Measurements from ENCODE around the gene TMEM125.

TMEM125 gene

DNA sequence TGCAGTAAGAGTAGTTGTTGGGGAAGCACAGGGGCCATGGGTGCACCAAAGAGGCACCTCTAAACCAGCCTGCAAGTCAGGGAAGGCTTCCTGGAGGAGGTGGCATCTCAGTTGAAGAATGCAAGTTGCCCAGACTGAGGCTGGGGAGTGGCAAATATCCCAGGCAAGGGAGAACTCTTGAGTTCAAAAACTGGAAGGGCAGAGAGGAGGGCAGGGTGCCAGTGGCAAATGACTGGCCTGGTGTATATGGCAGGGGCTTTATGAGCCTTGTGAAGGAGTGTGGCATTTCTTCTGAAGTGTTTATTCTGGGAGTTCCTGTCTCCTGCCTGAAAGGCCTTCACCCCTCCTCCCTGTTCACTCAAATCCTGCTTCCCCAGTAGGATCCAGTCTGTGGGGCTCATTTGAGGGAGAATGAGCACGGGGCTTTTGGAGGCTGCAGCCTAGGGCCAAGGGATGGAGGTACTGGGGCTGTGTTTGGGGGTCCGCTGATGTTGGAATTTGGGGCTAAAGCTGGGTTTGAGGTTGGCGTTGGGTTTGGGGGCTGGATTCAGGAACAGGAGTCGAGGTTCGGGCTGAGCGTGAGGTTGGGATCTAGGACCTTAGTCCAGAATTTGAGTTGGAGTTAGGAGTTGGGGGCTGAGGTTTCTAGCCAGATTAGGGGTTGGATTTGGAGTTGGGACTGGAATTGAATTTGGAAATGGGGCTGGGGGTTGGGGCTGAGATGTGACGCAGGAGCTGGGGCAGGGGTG lies at the start of gene TMEM125:
Gene TMEM125, plus strand, starts transcription at position 357 of the 749 bp plus-strand sequence. CDS start 2,740 bp downstream, outside the sequence.
- no peaks in the 10 kb centered on the region for H3K27me3 ChIP-seq
- H4K20me1 ChIP-seq = no peaks in the 10 kb centered on the region
- H3K9ac ChIP-seq = no peak within 1 kb of the TSS
- H3K36me3 ChIP-seq = no peaks in the 10 kb centered on the region
- H3K4me1 ChIP-seq = peaks cover 14% of the 10 kb centered on the region
- H3K4me2 ChIP-seq = no peak within 1 kb of the TSS
- H3K4me3 ChIP-seq = no peak within 1 kb of the TSS
- no peak for TF ChIP-seq Cebpa-rat (IDR thresholded peaks at IDR 0.05)
- H3K9me3 ChIP-seq = peaks cover 5% of the 10 kb centered on the region
- no peak within 1 kb of the TSS for H3K27ac ChIP-seq

DNA sequence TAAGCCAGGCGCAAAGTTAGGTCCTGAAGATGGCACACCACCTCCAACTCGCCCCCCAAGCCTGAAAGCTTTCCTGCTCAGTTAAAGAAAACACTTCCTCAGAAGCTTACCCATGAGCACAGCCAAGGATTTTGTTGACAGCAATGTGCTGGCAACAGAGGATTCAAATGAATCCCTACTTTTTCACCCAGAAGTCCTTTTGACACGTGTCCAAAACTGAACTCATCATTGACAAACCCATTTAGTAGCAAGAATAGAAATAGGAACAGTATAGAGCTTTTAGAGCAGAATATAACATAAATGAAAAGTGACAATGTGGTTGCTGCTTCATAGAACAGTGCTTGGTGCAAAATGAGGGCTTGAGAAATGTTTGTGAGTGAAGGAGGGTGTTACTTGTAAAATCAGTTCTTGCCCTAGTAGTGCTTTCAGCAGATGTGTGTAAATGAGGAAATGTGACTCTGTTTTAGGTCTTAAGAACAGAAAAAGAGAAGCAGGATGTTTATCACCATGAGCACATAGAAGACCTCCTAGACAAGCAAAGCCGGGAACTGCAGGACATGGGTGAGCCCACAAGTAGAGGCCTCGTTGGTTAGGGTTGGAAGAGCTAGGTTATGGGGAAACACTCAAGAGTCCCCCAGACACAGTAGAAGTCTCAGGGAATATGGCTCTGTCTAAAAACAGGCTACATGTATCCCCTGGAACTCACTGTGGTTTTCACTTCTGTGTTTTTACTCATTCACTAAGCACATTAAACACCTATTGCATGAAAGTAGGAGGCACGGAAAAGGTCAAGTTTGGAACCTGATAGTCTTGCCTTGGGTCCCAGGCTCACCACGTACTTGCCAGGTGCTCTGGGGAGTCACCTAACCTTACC lies 48.6 kb upstream of the TMEM125 start:
- Histone ChIP-seq H3K27ac (no peak overlapping the region), H3K36me3 (no peaks in the 10 kb centered on the region), H3K4me2 (no peak overlapping the region), H4K20me1 (no peaks in the 10 kb centered on the region), H3K4me3 (no peak overlapping the region), H3K9ac (no peak overlapping the region), H3K27me3 (no peaks in the 10 kb centered on the region), H3K9me3 (no peaks in the 10 kb centered on the region), H3K4me1 (no peaks in the 10 kb centered on the region)
- TF ChIP-seq Cebpa-rat (IDR thresholded peaks at IDR 0.05) = no peak

DNA sequence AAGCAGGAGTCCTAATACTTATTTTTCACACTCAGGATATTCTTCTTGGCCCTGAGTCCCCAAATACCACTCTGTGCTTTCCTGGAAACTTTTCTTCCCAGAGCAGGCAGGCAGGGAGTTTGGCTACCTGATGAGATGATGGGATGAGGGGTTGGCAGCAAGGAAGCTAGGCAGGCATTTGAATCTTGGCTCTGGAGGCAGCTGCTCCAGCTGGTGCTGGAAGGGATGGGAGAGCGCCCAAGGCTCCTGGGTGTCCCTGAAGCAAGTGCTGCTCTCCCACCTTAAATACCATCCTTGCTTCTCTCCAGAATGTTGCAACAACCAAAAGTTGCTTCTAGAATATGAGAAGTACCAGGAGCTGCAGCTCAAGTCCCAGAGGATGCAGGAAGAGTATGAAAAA lies 48.0 kb upstream of the TMEM125 start:
- TF ChIP-seq Cebpa-rat (IDR thresholded peaks at IDR 0.05) = no peak
- no peak overlapping the region for H3K27ac ChIP-seq
- no peak overlapping the region for H3K4me2 ChIP-seq
- H3K4me3 ChIP-seq = no peak overlapping the region
- H4K20me1 ChIP-seq = no peaks in the 10 kb centered on the region
- no peaks in the 10 kb centered on the region for H3K27me3 ChIP-seq
- H3K4me1 ChIP-seq = no peaks in the 10 kb centered on the region
- H3K36me3 ChIP-seq = no peaks in the 10 kb centered on the region
- H3K9ac ChIP-seq = no peak overlapping the region
- H3K9me3 ChIP-seq = no peaks in the 10 kb centered on the region

DNA sequence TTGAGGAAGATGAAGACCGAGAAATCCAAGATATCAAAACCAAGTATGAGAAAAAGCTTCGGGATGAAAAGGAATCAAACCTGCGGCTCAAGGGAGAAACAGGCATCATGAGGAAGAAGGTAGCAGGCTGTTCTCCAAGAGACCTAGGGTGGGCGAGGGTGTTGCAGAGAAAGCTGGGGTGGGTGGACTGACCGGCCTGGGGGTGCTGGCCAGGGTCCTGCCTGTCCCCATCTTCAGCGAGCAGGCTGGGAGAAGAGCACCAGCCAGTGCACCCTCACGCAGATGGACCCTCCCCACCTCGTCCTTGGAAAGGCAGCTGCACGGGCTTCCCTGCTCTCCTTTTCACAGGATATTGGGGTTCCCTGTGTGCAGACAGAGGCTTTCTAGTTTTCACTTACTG lies 46.9 kb upstream of the TMEM125 start:
- no peak for TF ChIP-seq Cebpa-rat (IDR thresholded peaks at IDR 0.05)
- H3K4me2 ChIP-seq = no peak overlapping the region
- H3K36me3 ChIP-seq = no peaks in the 10 kb centered on the region
- H3K27me3 ChIP-seq = no peaks in the 10 kb centered on the region
- no peaks in the 10 kb centered on the region for H3K9me3 ChIP-seq
- H3K27ac ChIP-seq = no peak overlapping the region
- no peak overlapping the region for H3K4me3 ChIP-seq
- H3K9ac ChIP-seq = no peak overlapping the region
- H4K20me1 ChIP-seq = no peaks in the 10 kb centered on the region
- H3K4me1 ChIP-seq = no peaks in the 10 kb centered on the region

DNA sequence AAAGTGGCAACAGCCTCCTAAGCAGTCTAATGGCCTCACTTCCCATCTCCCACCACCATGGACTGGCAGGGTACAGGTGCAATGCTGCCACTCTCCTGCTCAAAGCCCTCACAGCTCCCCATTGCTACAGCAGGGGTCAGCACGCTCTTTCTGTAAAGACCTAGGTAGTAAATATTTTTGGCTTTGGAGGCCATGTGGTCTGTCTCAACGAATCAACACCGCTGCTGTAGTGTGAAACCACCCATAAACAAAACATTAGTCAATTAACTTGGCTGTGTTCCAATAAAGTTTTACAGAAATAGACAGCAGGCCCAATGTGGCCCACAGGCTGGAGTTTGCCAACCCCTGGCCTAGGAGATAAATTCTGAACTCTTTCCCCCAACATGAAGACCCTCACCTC lies 44.6 kb upstream of the TMEM125 start:
- Histone ChIP-seq H3K9me3 (no peaks in the 10 kb centered on the region), H3K36me3 (no peaks in the 10 kb centered on the region), H3K27me3 (no peaks in the 10 kb centered on the region), H3K27ac (no peak overlapping the region), H3K9ac (no peak overlapping the region), H4K20me1 (no peaks in the 10 kb centered on the region), H3K4me3 (no peak overlapping the region), H3K4me2 (no peak overlapping the region), H3K4me1 (no peaks in the 10 kb centered on the region)
- TF ChIP-seq Cebpa-rat (IDR thresholded peaks at IDR 0.05) = no peak

DNA sequence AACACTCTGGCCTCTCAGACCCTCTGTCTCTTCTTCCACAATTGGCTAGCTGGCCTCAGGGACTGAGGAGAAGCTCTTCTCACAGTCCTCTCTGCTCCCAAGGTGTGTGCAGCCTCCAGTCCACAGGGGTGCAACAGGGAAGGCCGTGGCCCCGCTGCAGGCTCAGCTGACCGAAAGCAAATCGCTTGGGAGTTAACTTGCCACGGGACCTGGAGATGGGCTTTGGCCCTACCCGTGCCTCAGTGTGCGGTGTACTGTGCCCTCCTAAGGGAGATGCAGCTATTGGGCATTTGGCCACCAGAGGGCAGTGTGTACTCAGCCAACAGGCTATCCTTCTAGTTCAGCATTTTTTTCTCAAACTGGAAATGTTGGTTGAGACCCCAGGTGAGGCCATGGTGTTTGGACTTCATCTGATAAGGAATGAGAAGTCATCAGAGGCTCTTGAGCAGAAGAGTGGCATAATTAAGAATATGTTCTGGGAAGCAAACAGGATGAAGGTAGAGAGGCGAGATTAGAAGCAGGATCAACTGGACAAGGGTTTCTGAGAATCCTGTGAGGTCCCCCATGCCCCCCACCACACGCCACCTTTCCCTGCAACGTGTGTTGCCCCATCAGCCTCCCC lies 42.5 kb upstream of the TMEM125 start:
- no peak overlapping the region for H3K4me2 ChIP-seq
- TF ChIP-seq Cebpa-rat (IDR thresholded peaks at IDR 0.05) = no peak
- no peak overlapping the region for H3K9ac ChIP-seq
- no peaks in the 10 kb centered on the region for H3K9me3 ChIP-seq
- H3K4me3 ChIP-seq = no peak overlapping the region
- H3K27me3 ChIP-seq = no peaks in the 10 kb centered on the region
- no peaks in the 10 kb centered on the region for H4K20me1 ChIP-seq
- H3K36me3 ChIP-seq = no peaks in the 10 kb centered on the region
- no peaks in the 10 kb centered on the region for H3K4me1 ChIP-seq
- no peak overlapping the region for H3K27ac ChIP-seq

DNA sequence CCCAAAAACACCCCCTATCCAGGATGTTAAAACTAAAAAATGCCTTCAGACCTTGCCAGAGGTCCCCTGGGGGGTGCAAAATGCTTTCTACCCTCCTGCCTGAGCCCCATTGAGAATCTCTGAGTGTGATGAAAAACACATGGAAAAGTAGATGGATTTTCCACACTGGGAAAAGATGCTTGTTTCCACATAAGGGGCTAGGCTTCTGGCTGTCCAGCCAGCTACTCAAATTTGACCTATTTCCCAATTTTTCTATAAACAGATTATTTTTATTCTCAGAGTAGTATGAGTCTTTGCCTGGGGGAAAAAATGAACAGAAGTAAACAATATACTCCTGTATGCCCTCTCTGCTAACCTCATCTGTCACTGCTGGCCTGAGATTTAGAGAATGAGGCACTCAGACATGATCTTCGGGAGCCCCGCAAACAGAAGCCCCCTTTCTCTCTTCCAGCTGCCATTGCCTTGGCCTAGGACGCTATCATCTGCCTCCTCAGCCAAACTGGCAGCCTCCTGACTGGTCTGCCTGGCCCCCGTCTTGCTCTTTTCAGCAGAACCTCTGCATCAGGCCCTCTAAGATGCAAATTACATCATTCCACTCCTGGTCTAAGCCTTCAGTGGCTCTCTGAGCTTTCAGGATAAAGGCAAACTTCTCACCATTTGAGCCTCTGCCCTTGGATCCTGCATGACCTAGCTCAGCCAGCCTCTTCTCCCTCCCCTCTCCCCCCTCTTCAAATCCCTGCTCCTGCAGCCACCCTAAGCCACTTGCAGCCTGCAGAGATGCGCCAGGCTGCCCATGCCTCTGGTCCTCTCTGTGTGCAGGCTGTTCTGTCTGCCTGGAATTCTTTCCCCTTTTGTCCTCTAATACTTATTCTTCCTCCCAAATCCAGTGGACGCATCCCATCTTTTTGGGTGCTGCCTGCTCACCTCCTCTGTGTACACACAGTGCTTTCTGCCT lies 39.7 kb upstream of the TMEM125 start:
- H3K9ac ChIP-seq = no peak overlapping the region
- no peak overlapping the region for H3K27ac ChIP-seq
- no peak overlapping the region for H3K4me2 ChIP-seq
- H3K4me1 ChIP-seq = no peaks in the 10 kb centered on the region
- H3K27me3 ChIP-seq = no peaks in the 10 kb centered on the region
- no peaks in the 10 kb centered on the region for H3K36me3 ChIP-seq
- H3K9me3 ChIP-seq = no peaks in the 10 kb centered on the region
- no peak for TF ChIP-seq Cebpa-rat (IDR thresholded peaks at IDR 0.05)
- no peaks in the 10 kb centered on the region for H4K20me1 ChIP-seq
- no peak overlapping the region for H3K4me3 ChIP-seq

DNA sequence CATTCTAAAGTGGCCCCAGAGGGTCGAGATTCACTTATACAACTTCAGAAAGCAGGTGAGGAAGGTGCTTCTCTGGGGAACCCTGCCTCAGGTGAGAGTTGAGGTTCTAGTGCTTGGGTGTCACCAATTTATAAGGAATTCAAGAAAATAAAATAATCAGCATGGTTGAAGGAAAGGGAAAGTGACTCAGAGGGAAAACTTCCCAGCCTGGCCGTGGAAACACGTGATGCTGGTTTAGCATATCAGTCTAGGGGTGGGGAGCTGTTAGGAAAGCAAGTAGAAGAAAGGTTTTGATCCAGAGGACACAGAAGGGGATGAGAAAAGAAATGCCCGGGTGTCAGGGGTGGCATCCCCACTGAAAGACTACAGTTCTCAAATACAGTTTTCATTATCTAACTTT lies 37.7 kb upstream of the TMEM125 start:
- Histone ChIP-seq H3K27me3 (no peaks in the 10 kb centered on the region), H4K20me1 (no peaks in the 10 kb centered on the region), H3K27ac (no peak overlapping the region), H3K4me3 (no peak overlapping the region), H3K4me1 (no peaks in the 10 kb centered on the region; the same call in 1 of the 2 replicates), H3K36me3 (no peaks in the 10 kb centered on the region), H3K9me3 (no peaks in the 10 kb centered on the region), H3K9ac (no peak overlapping the region), H3K4me2 (no peak overlapping the region)
- no peak for TF ChIP-seq Cebpa-rat (IDR thresholded peaks at IDR 0.05)

DNA sequence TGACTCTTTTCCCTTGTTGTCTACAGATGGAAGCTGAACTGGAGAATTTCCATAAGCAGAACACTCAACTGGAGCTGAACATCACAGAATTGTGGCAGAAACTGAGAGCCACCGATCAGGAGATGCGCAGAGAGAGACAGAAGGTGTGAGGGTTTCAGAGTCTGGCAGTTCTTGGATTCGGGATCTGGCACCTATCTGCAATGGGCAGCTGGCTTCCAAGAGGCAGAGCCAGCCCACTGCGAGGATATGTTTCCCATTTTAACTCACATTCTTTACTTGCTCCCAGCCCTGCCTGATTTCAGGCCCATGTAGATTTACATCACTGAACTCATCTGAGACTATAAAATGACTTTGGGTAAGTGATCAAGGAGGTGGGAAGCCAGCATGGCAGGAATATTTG lies 37.3 kb upstream of the TMEM125 start:
- no peak for TF ChIP-seq Cebpa-rat (IDR thresholded peaks at IDR 0.05)
- Histone ChIP-seq H3K4me2 (no peak overlapping the region), H4K20me1 (no peaks in the 10 kb centered on the region), H3K27ac (no peak overlapping the region), H3K9ac (no peak overlapping the region), H3K9me3 (no peaks in the 10 kb centered on the region), H3K36me3 (no peaks in the 10 kb centered on the region), H3K4me1 (peaks cover 3% of the 10 kb centered on the region; the same call in 1 of the 2 replicates), H3K27me3 (no peaks in the 10 kb centered on the region), H3K4me3 (no peak overlapping the region)

All from BLaER1 (cell line).